B cell (primary cell): Measurements from ENCODE around the gene CREM. TPM values are rescaled to one million over a fixed set of nuclear protein-coding genes. Genes with fewer than 3 reads are reported as not detected.

Source experiments
- ATAC-seq: fragments of 200-7000 bp; cut with Tn5 transposase; one replicate; pipeline ENCODE4 v1.10.0; 2021; ENCODE audit warnings: low read depth, mild to moderate bottlenecking, moderate number of reproducible peaks, moderate library complexity
- CTCF ChIA-PET: fragments of 350-600 bp; sonication (Branson Sonifier 250); formaldehyde crosslinking; loops from one replicate; lab custom pipeline; 2021; ENCODE audit warnings: antibody characterized with exemption, inconsistent platforms; lab: Charles Lee
- POLR2A ChIA-PET: fragments of 350-600 bp; sonication (Branson Sonifier 250); formaldehyde crosslinking; loops from one replicate; lab custom pipeline; 2021; ENCODE audit warnings: antibody characterized with exemption; lab: Charles Lee
- DNase-seq: peaks from one replicate; pipeline ENCODE4 v3.0.0; 2013
- H2AFZ ChIP-seq: 2 replicates; pipeline ENCODE4 v1.6.1; 2012; ENCODE audit warnings: mild to moderate bottlenecking, low read depth, low read length; ENCODE audit not compliant: insufficient read depth, poor library complexity, severe bottlenecking
- H3K27ac ChIP-seq, 2 donors: 1 replicate in 1 of 2; 2 replicates in 1 of 2; pipeline ENCODE4 v1.5.1; 2012 to 2013; ENCODE audit warnings: low read length in 2 of 2, mild to moderate bottlenecking in 2 of 2, moderate library complexity in 1 of 2
- H3K27me3 ChIP-seq, 4 experiments: fragments of 200-600 bp in 1 of 4; sonication (generic) in 1 of 4; replicated peaks in 1 of 4; 1 replicate in 2 of 4; 2 replicates in 2 of 4; pipeline versions ENCODE4 v1.6.1 to v1.7.0; 2013 to 2016; ENCODE audit warnings: low read length in 3 of 4, mild to moderate bottlenecking in 2 of 4, mixed read lengths in 1 of 4, moderate library complexity in 1 of 4; ENCODE audit not compliant: insufficient read depth in 4 of 4, control insufficient read depth in 3 of 4; ENCODE audit errors: control extremely low read depth in 1 of 4
- H3K36me3 ChIP-seq, 2 experiments: replicated peaks in 1 of 2; 1 replicate in 1 of 2; 2 replicates in 1 of 2; pipeline versions ENCODE4 v1.6.1 to v1.7.1; 2013; ENCODE audit warnings: low read length in 1 of 2; ENCODE audit not compliant: insufficient read depth in 2 of 2, control insufficient read depth in 1 of 2; ENCODE audit errors: control extremely low read depth in 1 of 2, extremely low read depth in 1 of 2
- H3K4me1 ChIP-seq, 2 donors: fragments of 200-600 bp in 1 of 2; sonication (generic) in 1 of 2; 1 replicate in 1 of 2; 2 replicates in 1 of 2; pipeline versions ENCODE4 v1.5.1 to v1.6.1; 2013 to 2017; ENCODE audit warnings: low read length in 2 of 2; ENCODE audit not compliant: control insufficient read depth in 2 of 2, insufficient read depth in 2 of 2
- H3K4me2 ChIP-seq: replicated peaks from 2 replicates; pipeline ENCODE3; 2012; ENCODE audit warnings: mild to moderate bottlenecking, low read depth, low read length; ENCODE audit not compliant: poor library complexity, severe bottlenecking
- H3K4me3 ChIP-seq, 5 experiments: fragments of 200-600 bp in 1 of 5; sonication (generic) in 1 of 5; 1 replicate in 3 of 5; 2 replicates in 2 of 5; pipeline versions ENCODE4 v1.5.1 to v1.7.0; 2011 to 2016; ENCODE audit warnings: low read length in 4 of 5, mild to moderate bottlenecking in 4 of 5, low read depth in 2 of 5, control low read depth in 1 of 5, moderate library complexity in 1 of 5; ENCODE audit not compliant: insufficient read depth in 1 of 5; ENCODE audit errors: control extremely low read depth in 1 of 5, extremely low read depth in 1 of 5
- H3K79me2 ChIP-seq: fragments of 200-600 bp; sonication (generic); one replicate; pipeline ENCODE4 v1.6.0; 2016; ENCODE audit warnings: low read length; ENCODE audit not compliant: control insufficient read depth, insufficient read depth
- H3K9ac ChIP-seq: fragments of 200-600 bp; sonication (generic); 2 replicates; pipeline ENCODE4 v1.6.1; 2017; ENCODE audit warnings: mild to moderate bottlenecking, low read length, moderate library complexity
- H3K9me3 ChIP-seq, 3 donors: one replicate each; pipeline versions ENCODE4 v1.6.1 to v1.7.1; 2013; ENCODE audit warnings: low read length in 2 of 3; ENCODE audit not compliant: control insufficient read depth in 2 of 3, insufficient read depth in 1 of 3; ENCODE audit errors: control extremely low read depth in 1 of 3
- H4K20me1 ChIP-seq: 2 replicates; pipeline ENCODE4 v1.6.0; 2012; ENCODE audit warnings: mild to moderate bottlenecking, low read length; ENCODE audit not compliant: insufficient read depth, control insufficient read depth, poor library complexity, severe bottlenecking
- H3K27ac Mint-ChIP-seq: one replicate; pipeline ENCODE4 v1.8.0; 2021; ENCODE audit warnings: mixed read lengths
- H3K27me3 Mint-ChIP-seq: one replicate; pipeline ENCODE4 v1.8.0; 2021; ENCODE audit warnings: mixed read lengths
- H3K4me1 Mint-ChIP-seq: one replicate; pipeline ENCODE4 v1.8.0; 2021; ENCODE audit warnings: mixed read lengths
- H3K4me3 Mint-ChIP-seq: one replicate; pipeline ENCODE4 v1.8.0; 2021; ENCODE audit warnings: mixed read lengths
- H3K9me3 Mint-ChIP-seq: one replicate; pipeline ENCODE4 v1.8.0; 2022; ENCODE audit warnings: mixed read lengths; ENCODE audit not compliant: insufficient read depth
- CTCF ChIP-seq: fragments of 200-600 bp; IDR thresholded peaks from one replicate; pipeline ENCODE4 v1.8.0; 2022; ENCODE audit warnings: antibody characterized with exemption, mild to moderate bottlenecking
- EZH2 ChIP-seq: IDR thresholded peaks from 2 replicates; pipeline ENCODE4 v1.6.1; 2012; ENCODE audit warnings: borderline replicate concordance, low read depth, mild to moderate bottlenecking, moderate library complexity, low read length; ENCODE audit not compliant: insufficient read depth, poor library complexity, severe bottlenecking
- WGBS: methylation state at CpG from one replicate; pipeline ENCODE4 v1.1.5; 2013; ENCODE audit warnings: missing lambda C conversion rate; ENCODE audit not compliant: insufficient coverage; 5-methylcytosine and 5-hydroxymethylcytosine counted together
- intact Hi-C: fragments of 100-400 bp; cut with micrococcal nuclease; formaldehyde crosslinking; loops from one replicate; pipeline ENCODE4 v1.10.0; 2022
- polyA plus RNA-seq: library from polyadenylated mRNA; depleted of rRNA; stranded (reverse); fragments of >200 nt; gene quantifications from 2 replicates; pipeline ENCODE4 v1.2.3, GENCODE V29; 2012
- total RNA-seq, 2 donors: library from RNA; stranded (reverse); fragments of 120-200 nt in 1 of 2; gene quantifications; 1 replicate in 1 of 2; 2 replicates in 1 of 2; pipeline versions ENCODE4 v1.2.3 to v1.2.4, GENCODE V29; 2013 to 2022

The CREM gene
- total and polyA plus RNA-seq, 2 donors (not counting 1 experiment from before 2014, with no cell fraction given) = 7.3 to 94.6 TPM

- ATAC-seq (no peak), DNase-seq (no peak)
- TF ChIP-seq EZH2 (no peak), CTCF (no peak)
- no peak overlapping the region for H3K4me3 Mint-ChIP-seq
- CTCF ChIA-PET = interaction anchor here (1.4 kb wide), 1 partner anchor 119 kb away, joined by 3 read pairs; no protein-coding TSS in a partner anchor
- Histone ChIP-seq H3K4me1 (no peaks in the 10 kb centered on the region), H3K4me2 (no peak overlapping the region), H4K20me1 (no peaks in the 10 kb centered on the region), H3K4me3 (no peak overlapping the region), H3K27me3 (peaks cover 0 to 7% (median 0%) of the 10 kb centered on the region in 4 experiments), H2AFZ (no peak overlapping the region), H3K79me2 (peaks cover 2% of the 10 kb centered on the region), H3K36me3 (no peaks in the 10 kb centered on the region), H3K27ac (no peak overlapping the region), H3K9me3 (no peaks in the 10 kb centered on the region), H3K9ac (no peak overlapping the region)
- no peak overlapping the region for H3K27ac Mint-ChIP-seq
- H3K27me3 Mint-ChIP-seq = peaks cover 10% of the 10 kb centered on the region
- H3K9me3 Mint-ChIP-seq = no peaks in the 10 kb centered on the region
- WGBS = no CpG with 5 or more reads among the region's 2 CpGs
- POLR2A ChIA-PET = no interaction called here
- H3K4me1 Mint-ChIP-seq = peaks cover under 1% of the 10 kb centered on the region
- intact Hi-C loops = no loop called here
These were observed 30.3 kb upstream of the CREM start for GRCh38 chr10:35096312-35096711.

GRCh38 chr10:35097510-35097909 lies 29.1 kb upstream of the CREM start:
- no peak for ATAC-seq
- no peak overlapping the region for H3K27ac ChIP-seq
- ChIA-PET POLR2A (no interaction called here), CTCF (no interaction called here)
- no peaks in the 10 kb centered on the region for H3K9me3 ChIP-seq
- no peak overlapping the region for H3K9ac ChIP-seq
- TF ChIP-seq EZH2 (no peak), CTCF (no peak)
- H2AFZ ChIP-seq = no peak overlapping the region
- Mint-ChIP-seq H3K4me3 (no peak overlapping the region), H3K4me1 (no peaks in the 10 kb centered on the region), H3K27ac (no peak overlapping the region), H3K9me3 (no peaks in the 10 kb centered on the region), H3K27me3 (peaks cover 10% of the 10 kb centered on the region)
- intact Hi-C loops = no loop called here
- no peaks in the 10 kb centered on the region for H3K36me3 ChIP-seq
- H3K27me3 ChIP-seq = peaks cover 0 to 7% (median 0%) of the 10 kb centered on the region in 4 experiments
- WGBS = no CpG with 5 or more reads among the region's 1 CpG
- no peak overlapping the region for H3K4me2 ChIP-seq
- no peaks in the 10 kb centered on the region for H3K79me2 ChIP-seq
- no peak overlapping the region for H3K4me3 ChIP-seq
- H3K4me1 ChIP-seq = no peaks in the 10 kb centered on the region
- no peak for DNase-seq
- no peaks in the 10 kb centered on the region for H4K20me1 ChIP-seq
